Activated CD4-positive, alpha-beta T cell treated with anti-CD3 and anti-CD28 coated beads for 1 hour (primary cell): Measurements from ENCODE around the gene C3orf20.

Experiments
- DNase-seq: peaks from one replicate; pipeline ENCODE4 v3.0.0-alpha.2; 2020

C3orf20 gene

GRCh38 chr3:14761866-14762265, 86.9 kb downstream of the C3orf20 start:
- DNase-seq, result no peak

- no peak for DNase-seq
Measured at GRCh38 chr3:14762701-14763100, 87.8 kb downstream of the C3orf20 start.

- no peak for DNase-seq
Measured at GRCh38 chr3:14764331-14765059, 89.6 kb downstream of the C3orf20 start.

- DNase-seq, result no peak
Measured at GRCh38 chr3:14765060-14765400, 90.1 kb downstream of the C3orf20 start.

GRCh38 chr3:14765576-14766427, 90.9 kb downstream of the C3orf20 start:
- no peak for DNase-seq

- no peak for DNase-seq
Measured at GRCh38 chr3:14766428-14767244, 91.7 kb downstream of the C3orf20 start.

- no peak for DNase-seq
Measured at GRCh38 chr3:14767245-14768051, 92.5 kb downstream of the C3orf20 start.

GRCh38 chr3:14768182-14768790, 93.3 kb downstream of the C3orf20 start:
- no peak for DNase-seq

- DNase-seq, result no peak
Measured at GRCh38 chr3:14768881-14769280, 93.9 kb downstream of the C3orf20 start.

GRCh38 chr3:14769544-14770325, 94.8 kb downstream of the C3orf20 start:
- no peak for DNase-seq

GRCh38 chr3:14770591-14770990, 95.7 kb downstream of the C3orf20 start:
- DNase-seq, result no peak

- DNase-seq, result no peak
Measured at GRCh38 chr3:14771593-14772497, 96.9 kb downstream of the C3orf20 start.

- no peak for DNase-seq
Measured at GRCh38 chr3:14772533-14773138, 97.7 kb downstream of the C3orf20 start.

GRCh38 chr3:14773281-14773680, 98.3 kb downstream of the C3orf20 start:
- DNase-seq, result no peak

- no peak for DNase-seq
Measured at GRCh38 chr3:14773691-14774128, 98.8 kb downstream of the C3orf20 start.

- DNase-seq, result no peak
Measured at GRCh38 chr3:14774431-14774830, 99.5 kb downstream of the C3orf20 start.

GRCh38 chr3:14775011-14775410, 100.1 kb downstream of the C3orf20 start:
- DNase-seq, result no peak

GRCh38 chr3:14775563-14775962, 100.6 kb downstream of the C3orf20 start:
- DNase-seq, result no peak

- DNase-seq, result no peak
Measured at GRCh38 chr3:14779069-14779685, 104.2 kb downstream of the C3orf20 start.
